Psoas muscle (tissue), 8 donors: Measurements from ENCODE around the gene ONECUT3. TPM values are rescaled to one million over a fixed set of nuclear protein-coding genes. Genes with fewer than 3 reads are reported as not detected.

Experiments
- ATAC-seq, 4 donors: fragments of 200-7000 bp; cut with Tn5 transposase; one replicate each; pipeline ENCODE4 v1.9.1; 2020; ENCODE audit warnings: moderate library complexity in 3 of 4, mild to moderate bottlenecking in 2 of 4
- DNase-seq, 2 donors: peaks; one replicate each; pipeline ENCODE4 v3.0.0-alpha.2; 2020
- H3K27ac ChIP-seq: fragments of 200-600 bp; one replicate; pipeline ENCODE4 v1.8.0; 2022
- H3K27me3 ChIP-seq, 3 donors: fragments of 200-600 bp in 1 of 3; one replicate each; pipeline versions ENCODE4 v1.6.1 to v1.8.0; 2013 to 2022; ENCODE audit warnings: low read length in 2 of 3, mild to moderate bottlenecking in 2 of 3, moderate library complexity in 1 of 3; ENCODE audit not compliant: insufficient read depth in 3 of 3
- H3K36me3 ChIP-seq, 2 donors: fragments of 200-600 bp in 1 of 2; one replicate each; pipeline versions ENCODE4 v1.6.1 to v1.8.0; 2013 to 2022; ENCODE audit warnings: low read depth in 1 of 2, mild to moderate bottlenecking in 1 of 2, moderate library complexity in 1 of 2; ENCODE audit not compliant: insufficient read depth in 1 of 2
- H3K4me1 ChIP-seq: fragments of 200-600 bp; one replicate; pipeline ENCODE4 v1.8.0; 2022
- H3K4me3 ChIP-seq: fragments of 200-600 bp; one replicate; pipeline ENCODE4 v1.8.0; 2022; ENCODE audit warnings: mild to moderate bottlenecking
- H3K9me3 ChIP-seq: fragments of 200-600 bp; one replicate; pipeline ENCODE4 v1.8.0; 2022
- WGBS, 3 donors: extraction: QIAGEN DNeasy Blood & Tissue Kit; methylation state at CpG; one replicate each; pipeline versions ENCODE4 v1.1.6 to v1.1.7; 2013; 5-methylcytosine and 5-hydroxymethylcytosine counted together
- intact Hi-C, 2 donors: fragments of 100-400 bp; cut with DNase I; formaldehyde crosslinking; loops; one replicate each; pipeline versions ENCODE4 v1.11.0 to v1.14.2; 2022
- polyA plus RNA-seq, 3 donors: library from polyadenylated mRNA; stranded (reverse); fragments of 200-250 nt; gene quantifications; one replicate each; pipeline ENCODE4 v1.2.3, GENCODE V29; 2013
- total RNA-seq, 4 donors: library from RNA; stranded (reverse); fragmentation: NEBNext Ultra II Directional in 2 of 4; extraction: Animal tissue kit (Norgen Biotek cat#: 25700) in 2 of 4; gene quantifications; one replicate each; pipeline versions ENCODE4 v1.2.1 to v1.2.4, GENCODE V29; 2021 to 2023
- TF ChIP-seq, protein P1 (sequence below): fragments of 200-600 bp; IDR thresholded peaks from one replicate; pipeline ENCODE4 v1.8.0; 2022; ENCODE audit warnings: antibody characterized with exemption
- donor health status: healthy with polysubstance abuse.
- donor health status: DM: no; HTN: no; CAD: no; lungs with moderate emphysema.
- donor health status: Bipolar disorder and iron deficiency.
- donor health status: healthy.
- donor health status: DM: yes; HTN: yes; CAD: no.
- donor health status: DM: no; HTN: no; CAD: no.
- donor health status: DM: no; HTN: no; CAD: no.
- donor health status: DM: yes; HTN: yes; CAD: no.

ONECUT3 gene
- total and polyA plus RNA-seq, 7 donors: not detected

DNA sequence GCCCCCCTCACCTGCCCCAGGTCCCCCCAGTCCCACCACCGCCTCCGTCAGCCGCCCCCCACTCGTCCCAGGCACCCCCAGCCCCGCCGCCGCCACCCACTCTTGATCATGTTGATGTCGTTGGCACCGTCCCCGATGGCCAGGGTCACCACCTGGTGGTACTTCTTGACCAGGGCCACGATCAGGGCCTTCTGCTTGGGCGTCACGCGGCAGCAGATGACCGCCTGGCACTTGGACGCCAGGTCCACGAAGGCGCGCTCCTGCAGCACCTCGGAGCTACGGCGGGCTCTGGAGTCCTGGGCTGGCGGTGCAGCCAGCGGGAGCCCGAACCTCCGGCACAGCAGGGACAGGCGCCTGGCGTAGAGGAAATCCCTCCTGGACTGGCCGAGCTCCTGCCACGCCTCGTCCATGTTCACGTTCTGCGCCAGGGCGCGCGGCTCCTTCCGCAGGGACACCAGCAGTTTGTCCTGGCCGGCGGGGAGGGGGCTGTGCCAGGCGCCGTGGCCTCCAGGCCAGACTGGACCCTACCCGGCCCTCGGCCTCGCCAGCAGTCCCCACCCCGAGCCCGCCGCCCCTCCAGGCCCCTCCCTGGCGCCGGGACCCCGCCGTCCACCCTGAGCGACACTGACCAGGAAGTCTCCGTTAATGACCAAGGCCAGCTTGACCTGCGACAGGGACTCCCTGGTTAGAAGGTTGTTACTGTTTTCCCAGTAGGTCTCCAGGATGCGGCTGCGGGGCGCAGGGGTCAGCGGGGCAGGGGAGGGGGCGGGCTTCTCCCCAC lies 36.1 kb downstream of the ONECUT3 start:
- Histone ChIP-seq H3K4me1 (no peaks in the 10 kb centered on the region), H3K4me3 (peak overlapping the region; percentile 18), H3K27ac (no peak overlapping the region), H3K36me3 (no peaks in the 10 kb centered on the region), H3K9me3 (no peaks in the 10 kb centered on the region), H3K27me3 (peaks cover 0 to 44% (median 8%) of the 10 kb centered on the region in 3 donors)
- WGBS, 3 donors: 6 to 19% (median 10%) methylated on average over 27 to 59 of the region's 59 CpGs
- no peak for DNase-seq
- peak in 1 of 4 donors; percentile 21 for ATAC-seq
- TF ChIP-seq, protein P1, sequence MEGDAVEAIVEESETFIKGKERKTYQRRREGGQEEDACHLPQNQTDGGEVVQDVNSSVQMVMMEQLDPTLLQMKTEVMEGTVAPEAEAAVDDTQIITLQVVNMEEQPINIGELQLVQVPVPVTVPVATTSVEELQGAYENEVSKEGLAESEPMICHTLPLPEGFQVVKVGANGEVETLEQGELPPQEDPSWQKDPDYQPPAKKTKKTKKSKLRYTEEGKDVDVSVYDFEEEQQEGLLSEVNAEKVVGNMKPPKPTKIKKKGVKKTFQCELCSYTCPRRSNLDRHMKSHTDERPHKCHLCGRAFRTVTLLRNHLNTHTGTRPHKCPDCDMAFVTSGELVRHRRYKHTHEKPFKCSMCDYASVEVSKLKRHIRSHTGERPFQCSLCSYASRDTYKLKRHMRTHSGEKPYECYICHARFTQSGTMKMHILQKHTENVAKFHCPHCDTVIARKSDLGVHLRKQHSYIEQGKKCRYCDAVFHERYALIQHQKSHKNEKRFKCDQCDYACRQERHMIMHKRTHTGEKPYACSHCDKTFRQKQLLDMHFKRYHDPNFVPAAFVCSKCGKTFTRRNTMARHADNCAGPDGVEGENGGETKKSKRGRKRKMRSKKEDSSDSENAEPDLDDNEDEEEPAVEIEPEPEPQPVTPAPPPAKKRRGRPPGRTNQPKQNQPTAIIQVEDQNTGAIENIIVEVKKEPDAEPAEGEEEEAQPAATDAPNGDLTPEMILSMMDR: no peak
- intact Hi-C loops: loop anchor here in 1 of 2 donors (10.0 kb wide), 1 partner anchor 115 kb away; no protein-coding TSS in a partner anchor

DNA sequence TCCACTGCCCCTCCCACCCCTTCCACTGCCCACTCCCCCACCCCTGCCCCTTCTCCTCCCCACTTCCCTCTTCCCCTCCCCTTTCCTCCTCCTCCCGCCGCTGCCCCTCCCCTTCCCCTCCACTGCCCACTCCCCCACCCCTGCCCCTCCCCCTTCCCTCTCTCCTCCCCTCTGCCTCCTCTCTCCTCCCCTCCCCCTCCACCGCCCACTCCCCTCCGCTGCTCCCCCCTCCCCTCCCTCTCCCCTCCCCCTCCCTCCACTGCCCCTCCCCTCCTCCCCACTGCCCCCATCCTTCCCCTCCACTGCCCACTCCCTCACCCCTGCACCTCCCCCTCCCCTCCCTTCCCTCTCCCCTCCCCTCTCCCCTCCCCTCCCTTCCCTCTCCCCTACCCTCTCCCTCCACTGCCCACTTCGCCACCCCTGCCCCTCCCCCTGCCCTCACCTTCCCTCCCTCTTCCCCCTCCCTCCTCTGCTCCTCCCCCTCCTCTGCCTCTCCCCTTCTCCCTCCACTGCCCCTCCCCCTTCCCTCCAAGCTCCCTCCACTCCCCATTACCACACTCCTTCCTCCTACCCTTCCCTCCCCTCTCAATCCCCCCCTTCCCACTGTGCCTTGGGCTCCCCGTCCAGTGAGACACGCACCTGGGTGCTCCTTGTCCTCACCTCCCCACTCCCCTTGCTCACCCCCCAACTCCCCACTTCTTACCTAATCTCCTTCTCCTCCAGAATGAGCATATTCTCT lies 36.9 kb downstream of the ONECUT3 start:
- Histone ChIP-seq H3K36me3 (no peaks in the 10 kb centered on the region), H3K9me3 (no peaks in the 10 kb centered on the region), H3K4me1 (no peaks in the 10 kb centered on the region), H3K4me3 (peak overlapping the region; percentile 18), H3K27ac (no peak overlapping the region), H3K27me3 (peaks cover 0 to 37% (median 8%) of the 10 kb centered on the region in 3 donors)
- 22 to 28% methylated on average over 2 to 5 of the region's 7 CpGs; no CpG with 5 or more reads in 1 of the 3 donors for WGBS, 3 donors
- DNase-seq (no peak), ATAC-seq (no peak)
- TF ChIP-seq, protein P1: no peak
- intact Hi-C loops: no loop called here

DNA sequence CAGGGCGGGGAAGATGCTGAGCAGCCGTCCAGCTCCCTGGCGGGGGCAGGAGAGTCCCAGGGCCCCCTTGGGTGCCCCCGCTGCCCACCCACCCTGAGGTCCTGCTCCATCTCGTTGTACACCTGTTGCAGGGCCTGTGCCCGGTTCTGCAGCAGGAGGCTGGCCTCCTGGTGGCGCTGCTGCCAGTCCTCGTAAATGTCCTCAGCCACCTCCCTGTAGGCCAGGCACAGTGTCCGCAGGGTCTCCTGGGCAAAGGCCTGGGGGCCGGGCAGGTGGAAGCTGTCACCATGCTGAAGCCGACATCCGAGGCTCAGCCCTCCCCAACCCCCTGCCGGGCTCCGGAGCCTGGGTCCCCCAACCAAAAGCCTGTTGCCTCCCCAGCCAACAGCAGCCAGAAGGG lies 38.6 kb downstream of the ONECUT3 start:
- Histone ChIP-seq H3K27me3 (peaks cover 0 to 47% (median 8%) of the 10 kb centered on the region in 3 donors), H3K36me3 (no peaks in the 10 kb centered on the region), H3K4me1 (no peaks in the 10 kb centered on the region), H3K9me3 (no peaks in the 10 kb centered on the region), H3K4me3 (no peak overlapping the region), H3K27ac (no peak overlapping the region)
- WGBS, 3 donors: 62 to 67% (median 62%) methylated on average over 13 to 14 of the region's 14 CpGs
- no peak for ATAC-seq
- no peak for DNase-seq
- TF ChIP-seq, protein P1: no peak
- intact Hi-C loops: no loop called here

DNA sequence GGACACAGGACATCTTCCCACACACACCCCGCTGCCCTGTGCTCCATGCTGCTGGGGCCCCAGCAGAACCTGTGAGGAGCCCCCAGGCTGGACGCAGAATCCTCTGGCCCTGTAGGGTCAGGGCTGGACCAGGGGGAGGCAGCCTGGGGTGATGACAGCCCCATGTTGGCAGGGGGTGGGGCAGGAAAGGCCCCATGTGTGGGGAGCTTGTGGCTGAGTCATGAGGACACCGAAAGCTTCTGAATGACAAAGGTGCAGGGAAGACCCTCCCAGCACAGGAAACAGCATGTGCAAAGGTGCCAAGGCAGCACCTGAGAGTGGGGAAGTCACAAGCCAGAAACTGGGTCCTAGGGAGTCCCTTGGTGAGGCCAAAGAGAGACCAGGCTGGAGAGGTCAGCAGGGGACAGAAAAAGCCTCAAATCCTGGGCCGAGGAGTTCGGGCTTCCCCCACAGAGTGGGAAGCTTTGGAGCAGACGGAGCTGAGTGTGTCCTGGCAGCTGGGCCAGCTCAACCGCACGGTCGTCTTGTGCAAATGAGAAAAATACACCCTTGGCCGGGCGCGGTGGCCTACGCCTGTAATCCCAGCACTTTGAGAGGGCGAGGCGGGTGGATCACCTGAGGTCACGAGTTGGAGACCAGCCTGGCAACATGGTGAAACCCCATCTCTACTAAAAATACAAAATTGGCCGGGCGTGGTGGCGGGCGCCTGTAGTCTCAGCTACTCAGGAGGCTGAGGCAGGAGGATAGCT lies 41.3 kb downstream of the ONECUT3 start:
- H3K36me3 ChIP-seq: no peaks in the 10 kb centered on the region
- ATAC-seq (no peak), DNase-seq (no peak)
- WGBS, 3 donors: 71 to 78% (median 76%) methylated on average over 20 of the region's 20 CpGs
- no peaks in the 10 kb centered on the region for H3K9me3 ChIP-seq
- intact Hi-C loops: no loop called here
- H3K4me1 ChIP-seq: no peaks in the 10 kb centered on the region
- TF ChIP-seq, protein P1: no peak
- peaks cover 0 to 43% (median 5%) of the 10 kb centered on the region in 3 donors for H3K27me3 ChIP-seq
- no peak overlapping the region for H3K27ac ChIP-seq
- H3K4me3 ChIP-seq: no peak overlapping the region
